ENCODE data around the gene FBXO33. TPM values are rescaled to one million over a fixed set of nuclear protein-coding genes. Genes with fewer than 3 reads are reported as not detected.

Gene FBXO33
- polyA plus RNA-seq, 3 donors: 9.0 to 14.8 (median 14.1) TPM

DNA sequence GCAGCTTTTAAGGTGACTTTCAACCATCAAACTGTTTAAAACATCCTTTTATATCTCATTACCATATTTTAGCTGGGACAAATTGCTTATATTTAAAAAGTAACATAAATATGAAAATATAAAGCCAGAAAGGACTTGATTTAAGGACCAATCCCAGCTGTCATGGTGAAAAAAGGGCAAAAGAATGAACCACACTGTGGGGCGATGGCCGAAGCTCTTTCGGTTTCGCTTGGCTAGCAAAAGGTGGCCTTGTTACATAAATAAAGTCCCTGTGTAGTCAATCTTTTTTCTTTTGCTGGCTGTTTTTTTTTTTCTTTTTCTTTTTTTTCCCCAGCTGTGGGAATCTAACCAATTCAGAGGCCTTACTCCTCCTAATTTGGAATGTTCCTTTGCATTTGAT lies 50.9 kb downstream of the FBXO33 start:
- Histone ChIP-seq H3K27ac (ENCODE audit: low read depth in 1 of 2, low read length in 2 of 2) (no peak overlapping the region), H3K4me3 (replicated peaks in 1 of 3; ENCODE audit: low read depth in 2 of 3, low read length in 3 of 3) (no peak overlapping the region), H3K4me1 (ENCODE audit: control insufficient read depth in 1 of 2, insufficient read depth in 2 of 2, low read length in 2 of 2) (no peaks in the 10 kb centered on the region), H3K9ac (ENCODE audit: insufficient read depth, low read length, poor library complexity, severe bottlenecking) (no peak overlapping the region), H3K79me2 (ENCODE audit: insufficient read depth, low read length) (no peaks in the 10 kb centered on the region), H2AFZ (ENCODE audit: insufficient read depth, low read depth, low read length, poor library complexity, severe bottlenecking) (no peak overlapping the region), H3K27me3 (ENCODE audit: control insufficient read depth in 2 of 2, insufficient read depth in 2 of 2, low read length in 2 of 2) (no peaks in the 10 kb centered on the region), H3K36me3 (replicated peaks in 1 of 2; ENCODE audit: control insufficient read depth in 1 of 2, insufficient read depth in 2 of 2, low read length in 2 of 2) (no peaks in the 10 kb centered on the region), H4K20me1 (ENCODE audit: insufficient read depth, low read length) (no peaks in the 10 kb centered on the region), H3K4me2 (replicated peaks; ENCODE audit: extremely low read depth, low read length, poor library complexity, severe bottlenecking) (no peak overlapping the region), H3K9me3 (replicated peaks in 1 of 2; ENCODE audit: control insufficient read depth in 1 of 2, insufficient read depth in 1 of 2, low read length in 2 of 2) (no peaks in the 10 kb centered on the region)
- Mint-ChIP-seq H3K36me3 (peaks cover 3 to 8% of the 10 kb centered on the region in 2 donors), H3K9me3 (no peaks in the 10 kb centered on the region), H3K4me1 (no peaks in the 10 kb centered on the region), H3K27ac (no peak overlapping the region), H3K4me3 (no peak overlapping the region), H3K27me3 (ENCODE audit: low read depth in 3 of 3) (no peaks in the 10 kb centered on the region)
- WGBS (ENCODE audit: insufficient coverage): no CpG with 5 or more reads among the region's 4 CpGs
- DNase-seq: no peak
- intact Hi-C loops (cut with micrococcal nuclease): no loop called here
- TF ChIP-seq, protein P1, sequence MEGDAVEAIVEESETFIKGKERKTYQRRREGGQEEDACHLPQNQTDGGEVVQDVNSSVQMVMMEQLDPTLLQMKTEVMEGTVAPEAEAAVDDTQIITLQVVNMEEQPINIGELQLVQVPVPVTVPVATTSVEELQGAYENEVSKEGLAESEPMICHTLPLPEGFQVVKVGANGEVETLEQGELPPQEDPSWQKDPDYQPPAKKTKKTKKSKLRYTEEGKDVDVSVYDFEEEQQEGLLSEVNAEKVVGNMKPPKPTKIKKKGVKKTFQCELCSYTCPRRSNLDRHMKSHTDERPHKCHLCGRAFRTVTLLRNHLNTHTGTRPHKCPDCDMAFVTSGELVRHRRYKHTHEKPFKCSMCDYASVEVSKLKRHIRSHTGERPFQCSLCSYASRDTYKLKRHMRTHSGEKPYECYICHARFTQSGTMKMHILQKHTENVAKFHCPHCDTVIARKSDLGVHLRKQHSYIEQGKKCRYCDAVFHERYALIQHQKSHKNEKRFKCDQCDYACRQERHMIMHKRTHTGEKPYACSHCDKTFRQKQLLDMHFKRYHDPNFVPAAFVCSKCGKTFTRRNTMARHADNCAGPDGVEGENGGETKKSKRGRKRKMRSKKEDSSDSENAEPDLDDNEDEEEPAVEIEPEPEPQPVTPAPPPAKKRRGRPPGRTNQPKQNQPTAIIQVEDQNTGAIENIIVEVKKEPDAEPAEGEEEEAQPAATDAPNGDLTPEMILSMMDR (IDR thresholded peaks at IDR 0.05): no peak

- TF ChIP-seq, protein P1 (IDR thresholded peaks at IDR 0.05): no peak
- intact Hi-C loops (cut with micrococcal nuclease): no loop called here
- Histone ChIP-seq H3K4me3 (replicated peaks in 1 of 3; ENCODE audit: low read depth in 2 of 3, low read length in 3 of 3) (no peak overlapping the region), H4K20me1 (ENCODE audit: insufficient read depth, low read length) (no peaks in the 10 kb centered on the region), H3K9ac (ENCODE audit: insufficient read depth, low read length, poor library complexity, severe bottlenecking) (no peak overlapping the region), H3K36me3 (replicated peaks in 1 of 2; ENCODE audit: control insufficient read depth in 1 of 2, insufficient read depth in 2 of 2, low read length in 2 of 2) (no peaks in the 10 kb centered on the region), H3K4me1 (ENCODE audit: control insufficient read depth in 1 of 2, insufficient read depth in 2 of 2, low read length in 2 of 2) (no peaks in the 10 kb centered on the region), H3K27ac (ENCODE audit: low read depth in 1 of 2, low read length in 2 of 2) (no peak overlapping the region), H3K4me2 (replicated peaks; ENCODE audit: extremely low read depth, low read length, poor library complexity, severe bottlenecking) (no peak overlapping the region), H3K79me2 (ENCODE audit: insufficient read depth, low read length) (no peaks in the 10 kb centered on the region), H3K9me3 (replicated peaks in 1 of 2; ENCODE audit: control insufficient read depth in 1 of 2, insufficient read depth in 1 of 2, low read length in 2 of 2) (no peaks in the 10 kb centered on the region), H3K27me3 (ENCODE audit: control insufficient read depth in 2 of 2, insufficient read depth in 2 of 2, low read length in 2 of 2) (no peaks in the 10 kb centered on the region), H2AFZ (ENCODE audit: insufficient read depth, low read depth, low read length, poor library complexity, severe bottlenecking) (no peak overlapping the region)
- no peaks in the 10 kb centered on the region for H3K4me1 Mint-ChIP-seq
- H3K27me3 Mint-ChIP-seq (ENCODE audit: low read depth in 3 of 3): no peaks in the 10 kb centered on the region
- 0% methylated on average over 1 of the region's 4 CpGs for WGBS (ENCODE audit: insufficient coverage)
- H3K9me3 Mint-ChIP-seq: no peaks in the 10 kb centered on the region
- peak overlapping the region in 1 of 7 donors; percentile 32 for H3K27ac Mint-ChIP-seq
- no peak for DNase-seq
- peaks cover 10 to 19% of the 10 kb centered on the region in 2 donors for H3K36me3 Mint-ChIP-seq
- no peak overlapping the region for H3K4me3 Mint-ChIP-seq
Measured at GRCh38 chr14:39376667-39377403, 55.4 kb downstream of the FBXO33 start.
